H9 (cell line): ENCODE measurements around the gene OXSM. TPM values are rescaled to one million over a fixed set of nuclear protein-coding genes. Genes with fewer than 3 reads are reported as not detected.
A peak's percentile ranks its signal among the peaks of the same experiment; 100 is the strongest.

Source experiments
- DNase-seq: peaks from one replicate; pipeline ENCODE4 v3.0.0-alpha.2; 2017
- H2AFZ ChIP-seq: one replicate; pipeline ENCODE4 v1.6.1; 2013; ENCODE audit warnings: mild to moderate bottlenecking, low read length, control low read depth, moderate library complexity
- H2AK5ac ChIP-seq: 2 replicates; pipeline ENCODE4 v1.6.1; 2013; ENCODE audit warnings: low read length, control low read depth, mixed read lengths; ENCODE audit not compliant: insufficient read length
- H2BK120ac ChIP-seq: one replicate; pipeline ENCODE4 v1.6.1; 2013; ENCODE audit warnings: low read depth, mild to moderate bottlenecking, low read length, control low read depth, inconsistent platforms; ENCODE audit not compliant: poor library complexity, severe bottlenecking
- H2BK12ac ChIP-seq: 2 replicates; pipeline ENCODE4 v1.6.1; 2013; ENCODE audit warnings: low read length, control low read depth, mixed read lengths, low read depth; ENCODE audit not compliant: insufficient read length
- H2BK15ac ChIP-seq: 2 replicates; pipeline ENCODE4 v1.6.1; 2013; ENCODE audit warnings: low read depth, low read length, control low read depth
- H2BK20ac ChIP-seq: one replicate; pipeline ENCODE4 v1.6.1; 2013; ENCODE audit warnings: low read depth, mild to moderate bottlenecking, low read length, control low read depth, inconsistent platforms; ENCODE audit not compliant: poor library complexity, severe bottlenecking
- H2BK5ac ChIP-seq: 2 replicates; pipeline ENCODE4 v1.6.1; 2013; ENCODE audit warnings: low read length, control low read depth, mixed read lengths; ENCODE audit not compliant: insufficient read length
- H3K14ac ChIP-seq: 2 replicates; pipeline ENCODE4 v1.6.1; 2013; ENCODE audit warnings: low read length, control low read depth; ENCODE audit not compliant: insufficient read depth
- H3K18ac ChIP-seq: 2 replicates; pipeline ENCODE4 v1.6.1; 2013; ENCODE audit warnings: low read depth, mild to moderate bottlenecking, mixed read lengths, low read length, control low read depth; ENCODE audit not compliant: insufficient read length
- H3K23ac ChIP-seq: 2 replicates; pipeline ENCODE4 v1.6.1; 2013; ENCODE audit warnings: low read length, control low read depth, mixed read lengths, low read depth; ENCODE audit not compliant: insufficient read length
- H3K23me2 ChIP-seq: 2 replicates; pipeline ENCODE4 v1.6.1; 2013; ENCODE audit warnings: low read depth, mild to moderate bottlenecking, mixed read lengths, low read length, control low read depth; ENCODE audit not compliant: insufficient read length, poor library complexity, severe bottlenecking
- H3K27ac ChIP-seq: 2 replicates; pipeline ENCODE4 v1.5.1; 2013; ENCODE audit warnings: low read length, control low read depth, mixed read lengths, low read depth; ENCODE audit not compliant: insufficient read length
- H3K27me3 ChIP-seq: 2 replicates; pipeline ENCODE4 v1.6.1; 2013; ENCODE audit warnings: low read length, control low read depth, inconsistent platforms; ENCODE audit not compliant: insufficient read depth
- H3K4ac ChIP-seq: 2 replicates; pipeline ENCODE4 v1.6.1; 2013; ENCODE audit warnings: low read depth, mild to moderate bottlenecking, control low read depth, inconsistent platforms, low read length, moderate library complexity
- H3K4me1 ChIP-seq: 2 replicates; pipeline ENCODE4 v1.6.1; 2013; ENCODE audit warnings: low read length, control low read depth, inconsistent platforms; ENCODE audit not compliant: insufficient read depth
- H3K4me2 ChIP-seq: 2 replicates; pipeline ENCODE4 v1.6.1; 2013; ENCODE audit warnings: low read length, control low read depth, mixed read lengths; ENCODE audit not compliant: insufficient read length, insufficient read depth
- H3K56ac ChIP-seq: 2 replicates; pipeline ENCODE4 v1.6.1; 2013; ENCODE audit warnings: low read depth, mild to moderate bottlenecking, mixed read lengths, low read length, control low read depth; ENCODE audit not compliant: insufficient read length
- H3K79me1 ChIP-seq: 2 replicates; pipeline ENCODE4 v1.6.1; 2013; ENCODE audit warnings: low read depth, mild to moderate bottlenecking, moderate library complexity, low read length, control low read depth, inconsistent platforms; ENCODE audit not compliant: insufficient read depth, poor library complexity, severe bottlenecking
- H3K79me2 ChIP-seq: 2 replicates; pipeline ENCODE4 v1.6.1; 2013; ENCODE audit warnings: low read length, control low read depth, inconsistent platforms; ENCODE audit not compliant: insufficient read depth
- H3K9ac ChIP-seq: 2 replicates; pipeline ENCODE4 v1.6.1; 2013; ENCODE audit warnings: low read length, control low read depth, mixed read lengths; ENCODE audit not compliant: insufficient read length; ENCODE audit errors: extremely low read depth
- H3K9me3 ChIP-seq: one replicate; pipeline ENCODE4 v1.6.1; 2013; ENCODE audit warnings: low read depth, low read length, inconsistent platforms; ENCODE audit not compliant: control insufficient read depth
- H3T11ph ChIP-seq: one replicate; pipeline ENCODE4 v1.6.1; 2013; ENCODE audit warnings: mild to moderate bottlenecking, low read length, control low read depth, inconsistent platforms
- H4K20me1 ChIP-seq: one replicate; pipeline ENCODE4 v1.6.1; 2013; ENCODE audit not compliant: control insufficient read depth, insufficient read length, insufficient read depth
- H4K5ac ChIP-seq: 2 replicates; pipeline ENCODE4 v1.6.1; 2013; ENCODE audit warnings: low read depth, mild to moderate bottlenecking, mixed read lengths, low read length, control low read depth; ENCODE audit not compliant: insufficient read length
- H4K8ac ChIP-seq: replicated peaks from 2 replicates; pipeline ENCODE4 v1.6.1; 2013; ENCODE audit warnings: low read length, control low read depth, mixed read lengths, low read depth; ENCODE audit not compliant: insufficient read length
- H4K91ac ChIP-seq: 2 replicates; pipeline ENCODE4 v1.6.1; 2013; ENCODE audit warnings: low read depth, mild to moderate bottlenecking, moderate library complexity, mixed read lengths, low read length, control low read depth; ENCODE audit not compliant: insufficient read length
- H3K27ac Mint-ChIP-seq, 3 experiments: 2 replicates in 2 of 3; 3 replicates in 1 of 3; pipeline ENCODE4 v1.8.0; 2020 to 2021; ENCODE audit warnings: mixed read lengths in 3 of 3, mild to moderate bottlenecking in 1 of 3, moderate library complexity in 1 of 3
- H3K27me3 Mint-ChIP-seq: 2 replicates; pipeline ENCODE4 v1.8.0; 2021; ENCODE audit warnings: low read depth, mild to moderate bottlenecking, moderate library complexity, mixed read lengths
- H3K36me3 Mint-ChIP-seq, 3 experiments: 2 replicates in 2 of 3; 3 replicates in 1 of 3; pipeline ENCODE4 v1.8.0; 2020 to 2021; ENCODE audit warnings: low read depth in 3 of 3, mixed read lengths in 3 of 3; ENCODE audit not compliant: insufficient read depth in 1 of 3
- H3K4me1 Mint-ChIP-seq, 2 experiments: 2 replicates each; pipeline ENCODE4 v1.8.0; 2020; ENCODE audit warnings: mixed read lengths in 2 of 2
- H3K4me3 Mint-ChIP-seq, 2 experiments: 2 replicates in 1 of 2; 3 replicates in 1 of 2; pipeline ENCODE4 v1.8.0; 2020 to 2021; ENCODE audit warnings: mild to moderate bottlenecking in 2 of 2, mixed read lengths in 2 of 2, moderate library complexity in 1 of 2
- H3K9me3 Mint-ChIP-seq, 2 experiments: 2 replicates in 1 of 2; 3 replicates in 1 of 2; pipeline ENCODE4 v1.8.0; 2020; ENCODE audit warnings: mild to moderate bottlenecking in 2 of 2, mixed read lengths in 2 of 2, moderate library complexity in 1 of 2
- total RNA-seq: library from RNA; stranded (reverse); gene quantifications from 2 replicates; pipeline ENCODE4 v1.2.1, GENCODE V29; 2021
- TF ChIP-seq, protein P1 (sequence below): fragments of 200-600 bp; sonication (generic); conservative IDR thresholded peaks from 3 replicates; pipeline ENCODE4 v1.8.0; 2021; ENCODE audit warnings: antibody characterized with exemption, mild to moderate bottlenecking

The OXSM gene
- total RNA-seq, 1 experiment from 2014 or later, result 2.5 TPM

DNA sequence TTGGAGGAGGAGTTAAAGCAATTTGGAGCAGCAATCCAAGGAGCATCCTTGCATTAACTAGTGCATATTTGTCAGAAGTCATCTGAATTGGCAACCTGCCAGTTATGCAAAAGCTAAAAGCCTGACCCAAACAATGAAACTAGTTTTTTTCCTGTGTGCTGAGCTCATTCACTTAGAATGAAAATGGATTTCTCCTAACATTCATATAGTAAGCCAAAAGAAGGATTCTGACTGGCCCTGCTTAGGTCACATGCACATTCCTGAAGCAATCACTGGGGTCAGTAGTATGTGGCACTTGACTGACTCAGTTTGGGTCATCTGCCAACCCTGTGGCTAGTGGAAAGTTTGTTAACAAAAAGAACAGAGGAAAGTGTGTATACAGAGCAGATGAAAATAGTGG, 30.5 kb downstream of the OXSM start:
- no peaks in the 10 kb centered on the region for H3K79me1 ChIP-seq
- H3K56ac ChIP-seq, result no peak overlapping the region
- H3K9ac ChIP-seq, result no peak overlapping the region
- peak overlapping the region; percentile 67 for H3K27ac ChIP-seq
- TF ChIP-seq, protein P1, sequence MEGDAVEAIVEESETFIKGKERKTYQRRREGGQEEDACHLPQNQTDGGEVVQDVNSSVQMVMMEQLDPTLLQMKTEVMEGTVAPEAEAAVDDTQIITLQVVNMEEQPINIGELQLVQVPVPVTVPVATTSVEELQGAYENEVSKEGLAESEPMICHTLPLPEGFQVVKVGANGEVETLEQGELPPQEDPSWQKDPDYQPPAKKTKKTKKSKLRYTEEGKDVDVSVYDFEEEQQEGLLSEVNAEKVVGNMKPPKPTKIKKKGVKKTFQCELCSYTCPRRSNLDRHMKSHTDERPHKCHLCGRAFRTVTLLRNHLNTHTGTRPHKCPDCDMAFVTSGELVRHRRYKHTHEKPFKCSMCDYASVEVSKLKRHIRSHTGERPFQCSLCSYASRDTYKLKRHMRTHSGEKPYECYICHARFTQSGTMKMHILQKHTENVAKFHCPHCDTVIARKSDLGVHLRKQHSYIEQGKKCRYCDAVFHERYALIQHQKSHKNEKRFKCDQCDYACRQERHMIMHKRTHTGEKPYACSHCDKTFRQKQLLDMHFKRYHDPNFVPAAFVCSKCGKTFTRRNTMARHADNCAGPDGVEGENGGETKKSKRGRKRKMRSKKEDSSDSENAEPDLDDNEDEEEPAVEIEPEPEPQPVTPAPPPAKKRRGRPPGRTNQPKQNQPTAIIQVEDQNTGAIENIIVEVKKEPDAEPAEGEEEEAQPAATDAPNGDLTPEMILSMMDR, result no peak
- no peak overlapping the region for H2BK15ac ChIP-seq
- H3K23ac ChIP-seq, result no peak overlapping the region
- no peak overlapping the region for H3K14ac ChIP-seq
- Mint-ChIP-seq H3K4me1 (peaks cover 14 to 24% of the 10 kb centered on the region in 2 experiments), H3K27ac (peak overlapping the region in 2 of 3 experiments; percentile 74 to 93; a peak in 3 of 7 replicates), H3K27me3 (no peaks in the 10 kb centered on the region), H3K9me3 (peaks cover 0 to 4% of the 10 kb centered on the region in 2 experiments; a peak in 4 of 5 replicates), H3K4me3 (no peak overlapping the region), H3K36me3 (peaks cover 0 to 2% (median 0%) of the 10 kb centered on the region in 3 experiments; a peak in 1 of 7 replicates)
- no peak overlapping the region for H4K8ac ChIP-seq
- H2BK20ac ChIP-seq, result no peak overlapping the region
- DNase-seq, result peak; percentile 38
- no peaks in the 10 kb centered on the region for H3K27me3 ChIP-seq
- H3K9me3 ChIP-seq, result no peaks in the 10 kb centered on the region
- H2AFZ ChIP-seq, result no peak overlapping the region
- no peaks in the 10 kb centered on the region for H4K20me1 ChIP-seq
- H4K5ac ChIP-seq, result no peak overlapping the region
- H3T11ph ChIP-seq, result no peak overlapping the region
- no peaks in the 10 kb centered on the region for H3K79me2 ChIP-seq
- H2BK5ac ChIP-seq, result no peak overlapping the region
- no peak overlapping the region for H2BK12ac ChIP-seq
- H2AK5ac ChIP-seq, result no peak overlapping the region
- no peak overlapping the region for H3K18ac ChIP-seq
- peaks cover 5% of the 10 kb centered on the region; the same call in 1 of the 2 replicates for H3K4me1 ChIP-seq
- no peak overlapping the region for H4K91ac ChIP-seq
- no peaks in the 10 kb centered on the region for H3K23me2 ChIP-seq
- peak overlapping the region; percentile 10 for H3K4me2 ChIP-seq
- H2BK120ac ChIP-seq, result no peak overlapping the region
- no peak overlapping the region for H3K4ac ChIP-seq
